Omental fat pad (tissue), 4 donors: ENCODE results near the gene SSH3. TPM values are rescaled to one million over a fixed set of nuclear protein-coding genes. Genes with fewer than 3 reads are reported as not detected.
A peak's percentile ranks its signal among the peaks of the same experiment; 100 is the strongest.

Experiments
- ATAC-seq: fragments of 150-250 bp; one replicate; pipeline ENCODE4 v1.9.1; 2016; ENCODE audit warnings: mild to moderate bottlenecking, moderate library complexity; ENCODE audit not compliant: low FRiP score
- DNase-seq: peaks from one replicate; pipeline ENCODE4 v3.0.0-alpha.2; 2019; ENCODE audit warnings: low spot score
- CTCF ChIP-seq, 3 donors: fragments of 450-650 bp; IDR thresholded peaks; one replicate each; pipeline ENCODE4 v1.5.1; 2016 to 2017; ENCODE audit warnings: antibody characterized with exemption in 3 of 3, mild to moderate bottlenecking in 3 of 3, moderate library complexity in 2 of 3
- total RNA-seq, 4 donors: library from RNA; depleted of rRNA; stranded (reverse); fragments of >200 nt; gene quantifications; one replicate each; pipeline ENCODE4 v1.1.0, GENCODE V29; 2016

SSH3 gene
- total RNA-seq, 4 donors from 2014 or later, result 22.6 to 44.6 (median 28.3) TPM

GRCh38 chr11:67264877-67265632 is 38.3 kb upstream of the SSH3 start:
- DNase-seq (no peak), ATAC-seq (no peak)
- TF ChIP-seq CTCF (IDR thresholded peaks at IDR 0.05), result no peak

- TF ChIP-seq CTCF (IDR thresholded peaks at IDR 0.05), result peak in 2 of 3 donors; percentile 46 to 76
- peak; percentile 47 for DNase-seq
- peak; percentile 68 for ATAC-seq
These were observed 37.5 kb upstream of the SSH3 start for GRCh38 chr11:67265633-67266448.

GRCh38 chr11:67266449-67267187 is 36.7 kb upstream of the SSH3 start, which contains the start of gene GRK2:
Gene GRK2 (plus strand): TSS chr11:67266473. CDS start chr11:67266700, 227 bp downstream.
- ATAC-seq, result peak; percentile 9
- no peak for TF ChIP-seq CTCF (IDR thresholded peaks at IDR 0.05)
- DNase-seq, result no peak

- TF ChIP-seq CTCF (IDR thresholded peaks at IDR 0.05), result no peak
- no peak for ATAC-seq
- DNase-seq, result peak; percentile 34
These were observed 35.9 kb upstream of the SSH3 start for GRCh38 chr11:67267188-67268080.

- ATAC-seq (no peak), DNase-seq (no peak)
- no peak for TF ChIP-seq CTCF (IDR thresholded peaks at IDR 0.05)
These were observed 35.0 kb upstream of the SSH3 start for GRCh38 chr11:67268081-67268961.
